Activated CD4-positive, alpha-beta T cell treated with anti-CD3 and anti-CD28 coated beads, Interleukin-2, amount 10 ng/mL, durations not matched to agents 24 days and 14 days (primary cell): ENCODE measurements around the gene SMIM44. TPM values are rescaled to one million over a fixed set of nuclear protein-coding genes. Genes with fewer than 3 reads are reported as not detected.
"Not testable (repeated sequence)": the region's sequence is repeated elsewhere in the genome, so short reads cannot be mapped to it uniquely, and the experiment has no call there.

ENCODE experiments used
- DNase-seq: peaks from one replicate; pipeline ENCODE4 v3.0.0; 2022
- H3K27ac Mint-ChIP-seq: one replicate; pipeline ENCODE4 v1.8.0; 2022; ENCODE audit warnings: mild to moderate bottlenecking, mixed read lengths
- H3K27me3 Mint-ChIP-seq: one replicate; pipeline ENCODE4 v1.8.0; 2022; ENCODE audit warnings: mixed read lengths
- H3K36me3 Mint-ChIP-seq: one replicate; pipeline ENCODE4 v1.8.0; 2022; ENCODE audit warnings: low read depth, mild to moderate bottlenecking, mixed read lengths
- H3K4me1 Mint-ChIP-seq: one replicate; pipeline ENCODE4 v1.8.0; 2021; ENCODE audit warnings: mixed read lengths
- H3K4me3 Mint-ChIP-seq: one replicate; pipeline ENCODE4 v1.8.0; 2022; ENCODE audit warnings: mild to moderate bottlenecking, moderate library complexity, mixed read lengths
- H3K9me3 Mint-ChIP-seq: one replicate; pipeline ENCODE4 v1.8.0; 2021; ENCODE audit warnings: mixed read lengths
- intact Hi-C: fragments of 100-400 bp; cut with micrococcal nuclease; formaldehyde crosslinking; loops from one replicate; pipeline ENCODE4 v1.15.1; 2023
- total RNA-seq: library from RNA; stranded (reverse); gene quantifications from 2 replicates; pipeline ENCODE4 v1.2.3, GENCODE V29; 2022

Gene SMIM44
- total RNA-seq, result not detected in 2 replicates

GRCh38 chr19:3483226-3483628, at the start of gene SMIM44:
SMIM44 (minus strand) TSS chr19:3483441; CDS start chr19:3483403, 38 bp downstream.
- Mint-ChIP-seq H3K27me3 (no peaks in the 10 kb centered on the region), H3K4me1 (peaks cover 15% of the 10 kb centered on the region), H3K4me3 (no peak within 1 kb of the TSS), H3K27ac (no peak within 1 kb of the TSS), H3K9me3 (no peaks in the 10 kb centered on the region), H3K36me3 (no peaks in the 10 kb centered on the region)
- no peak for DNase-seq
- intact Hi-C loops, result no loop called here

GRCh38 chr19:3533033-3533432, 49.8 kb upstream of the SMIM44 start:
- H3K27ac Mint-ChIP-seq, result no peak overlapping the region

GRCh38 chr19:3532154-3532786, 49.0 kb upstream of the SMIM44 start:
- Mint-ChIP-seq H3K4me1 (no peaks in the 10 kb centered on the region), H3K27me3 (no peaks in the 10 kb centered on the region), H3K9me3 (no peaks in the 10 kb centered on the region), H3K27ac (no peak overlapping the region), H3K4me3 (no peak overlapping the region), H3K36me3 (peaks cover 25% of the 10 kb centered on the region)
- no peak for DNase-seq
- intact Hi-C loops, result no loop called here

More at GRCh38 chr19:3533033-3533432, 49.8 kb upstream of the SMIM44 start:
- H3K36me3 Mint-ChIP-seq, result peaks cover 28% of the 10 kb centered on the region
- no peaks in the 10 kb centered on the region for H3K9me3 Mint-ChIP-seq
- no peak for DNase-seq
- no peak overlapping the region for H3K4me3 Mint-ChIP-seq
- H3K27me3 Mint-ChIP-seq, result no peaks in the 10 kb centered on the region
- no peaks in the 10 kb centered on the region for H3K4me1 Mint-ChIP-seq
- intact Hi-C loops, result no loop called here

GRCh38 chr19:3531716-3532115, 48.5 kb upstream of the SMIM44 start:
- intact Hi-C loops, result no loop called here
- no peaks in the 10 kb centered on the region for H3K4me1 Mint-ChIP-seq
- H3K9me3 Mint-ChIP-seq, result no peaks in the 10 kb centered on the region

GRCh38 chr19:3530389-3530788, 47.1 kb upstream of the SMIM44 start:
- Mint-ChIP-seq H3K9me3 (no peaks in the 10 kb centered on the region), H3K4me3 (no peak overlapping the region), H3K4me1 (no peaks in the 10 kb centered on the region), H3K36me3 (peaks cover 26% of the 10 kb centered on the region), H3K27me3 (no peaks in the 10 kb centered on the region), H3K27ac (no peak overlapping the region)
- no peak for DNase-seq
- intact Hi-C loops, result no loop called here

More at GRCh38 chr19:3531716-3532115, 48.5 kb upstream of the SMIM44 start:
- no peak for DNase-seq
- Mint-ChIP-seq H3K27me3 (no peaks in the 10 kb centered on the region), H3K27ac (no peak overlapping the region), H3K36me3 (peaks cover 29% of the 10 kb centered on the region), H3K4me3 (no peak overlapping the region)

- H3K4me3 Mint-ChIP-seq, H3K9me3 Mint-ChIP-seq, H3K27me3 Mint-ChIP-seq, H3K4me1 Mint-ChIP-seq, intact Hi-C loops, DNase-seq, H3K27ac Mint-ChIP-seq: not testable (repeated sequence)
- H3K36me3 Mint-ChIP-seq, result peaks cover 22% of the 10 kb centered on the region
Observed at GRCh38 chr19:3529299-3529698, 46.1 kb upstream of the SMIM44 start.

GRCh38 chr19:3528539-3529211, 45.4 kb upstream of the SMIM44 start:
- DNase-seq, result no peak
- no peak overlapping the region for H3K4me3 Mint-ChIP-seq

GRCh38 chr19:3528080-3528479, 44.8 kb upstream of the SMIM44 start:
- intact Hi-C loops, result no loop called here
- no peak for DNase-seq
- peaks cover 24% of the 10 kb centered on the region for H3K36me3 Mint-ChIP-seq
- no peak overlapping the region for H3K4me3 Mint-ChIP-seq
- H3K9me3 Mint-ChIP-seq, result no peaks in the 10 kb centered on the region
- H3K27me3 Mint-ChIP-seq, result no peaks in the 10 kb centered on the region
- no peak overlapping the region for H3K27ac Mint-ChIP-seq
- H3K4me1 Mint-ChIP-seq, result no peaks in the 10 kb centered on the region

More at GRCh38 chr19:3528539-3529211, 45.4 kb upstream of the SMIM44 start:
- no peaks in the 10 kb centered on the region for H3K9me3 Mint-ChIP-seq
- H3K27ac Mint-ChIP-seq, result no peak overlapping the region
- H3K27me3 Mint-ChIP-seq, result no peaks in the 10 kb centered on the region
- intact Hi-C loops, result no loop called here
- no peaks in the 10 kb centered on the region for H3K4me1 Mint-ChIP-seq
- peaks cover 25% of the 10 kb centered on the region for H3K36me3 Mint-ChIP-seq

GRCh38 chr19:3527238-3527910, 44.1 kb upstream of the SMIM44 start:
- Mint-ChIP-seq H3K9me3 (no peaks in the 10 kb centered on the region), H3K27me3 (no peaks in the 10 kb centered on the region), H3K4me1 (no peaks in the 10 kb centered on the region), H3K27ac (no peak overlapping the region), H3K4me3 (no peak overlapping the region), H3K36me3 (peaks cover 22% of the 10 kb centered on the region)
- DNase-seq, result no peak
- intact Hi-C loops, result no loop called here

- intact Hi-C loops, result no loop called here
- H3K27me3 Mint-ChIP-seq, result no peaks in the 10 kb centered on the region
Observed at GRCh38 chr19:3526507-3527237, 43.4 kb upstream of the SMIM44 start.

GRCh38 chr19:3524904-3525451, 41.7 kb upstream of the SMIM44 start:
- H3K27me3 Mint-ChIP-seq, result no peaks in the 10 kb centered on the region
- H3K27ac Mint-ChIP-seq, result no peak overlapping the region
- DNase-seq, result no peak
- peaks cover 22% of the 10 kb centered on the region for H3K36me3 Mint-ChIP-seq
- H3K4me3 Mint-ChIP-seq, result no peak overlapping the region
- intact Hi-C loops, result no loop called here
- no peaks in the 10 kb centered on the region for H3K4me1 Mint-ChIP-seq
- no peaks in the 10 kb centered on the region for H3K9me3 Mint-ChIP-seq

More at GRCh38 chr19:3526507-3527237, 43.4 kb upstream of the SMIM44 start:
- Mint-ChIP-seq H3K4me3 (no peak overlapping the region), H3K36me3 (peaks cover 23% of the 10 kb centered on the region), H3K27ac (no peak overlapping the region), H3K4me1 (no peaks in the 10 kb centered on the region), H3K9me3 (no peaks in the 10 kb centered on the region)
- no peak for DNase-seq

GRCh38 chr19:3524078-3524842, 41.0 kb upstream of the SMIM44 start:
- intact Hi-C loops, result no loop called here
- Mint-ChIP-seq H3K27me3 (no peaks in the 10 kb centered on the region), H3K9me3 (no peaks in the 10 kb centered on the region), H3K27ac (no peak overlapping the region), H3K36me3 (peaks cover 22% of the 10 kb centered on the region), H3K4me1 (no peaks in the 10 kb centered on the region), H3K4me3 (no peak overlapping the region)
- DNase-seq, result no peak
